HG03565 (cell line): ENCODE measurements around the gene PAX5.

Experiments
- ATAC-seq: cut with Tn5 transposase; IDR thresholded peaks from one replicate; pipeline ENCODE4 v1.9.1; 2021; ENCODE audit warnings: mild to moderate bottlenecking, moderate library complexity; ENCODE audit not compliant: unreplicated experiment

The PAX5 gene

GRCh38 chr9:36864491-36865410 is 169.3 kb downstream of the PAX5 start:
- ATAC-seq, result no peak

- no peak for ATAC-seq
Observed at GRCh38 chr9:36862206-36863145, 171.6 kb downstream of the PAX5 start.

- no peak for ATAC-seq
Observed at GRCh38 chr9:36861528-36862205, 172.4 kb downstream of the PAX5 start.

- no peak for ATAC-seq
Observed at GRCh38 chr9:36858805-36859375, 175.2 kb downstream of the PAX5 start.

- no peak for ATAC-seq
Observed at GRCh38 chr9:36855448-36856315, 178.4 kb downstream of the PAX5 start.

GRCh38 chr9:36854751-36855150 is 179.3 kb downstream of the PAX5 start:
- no peak for ATAC-seq

- ATAC-seq, result no peak
Observed at GRCh38 chr9:36854034-36854433, 180.0 kb downstream of the PAX5 start.

GRCh38 chr9:36853233-36853632 is 180.8 kb downstream of the PAX5 start:
- ATAC-seq, result no peak

GRCh38 chr9:36849943-36850342 is 184.1 kb downstream of the PAX5 start:
- no peak for ATAC-seq

- ATAC-seq, result no peak
Observed at GRCh38 chr9:36848946-36849345, 185.1 kb downstream of the PAX5 start.

- no peak for ATAC-seq
Observed at GRCh38 chr9:36847781-36848673, 186.0 kb downstream of the PAX5 start.

GRCh38 chr9:36846621-36847020 is 187.4 kb downstream of the PAX5 start:
- no peak for ATAC-seq

GRCh38 chr9:36845844-36846243 is 188.2 kb downstream of the PAX5 start:
- no peak for ATAC-seq

GRCh38 chr9:36844961-36845360 is 189.1 kb downstream of the PAX5 start:
- ATAC-seq, result no peak

GRCh38 chr9:36843964-36844363 is 190.1 kb downstream of the PAX5 start:
- ATAC-seq, result no peak

- no peak for ATAC-seq
Observed at GRCh38 chr9:36842560-36843530, 191.2 kb downstream of the PAX5 start.

GRCh38 chr9:36840898-36841536 is 193.1 kb downstream of the PAX5 start:
- ATAC-seq, result no peak
